KOPT-K1 (cell line): Measurements from ENCODE around the gene ZNF697.

Source experiments
- H3K27ac ChIP-seq: fragments of 200-600 bp; sonication (generic); 2 replicates; pipeline ENCODE4 v1.5.1; 2016; ENCODE audit warnings: antibody characterized with exemption, mild to moderate bottlenecking, low read depth, low read length; ENCODE audit not compliant: poor library complexity, severe bottlenecking
- H3K36me3 ChIP-seq: fragments of 200-600 bp; sonication (generic); 2 replicates; pipeline ENCODE4 v1.5.1; 2017; ENCODE audit warnings: antibody characterized with exemption, mild to moderate bottlenecking, low read length, moderate library complexity; ENCODE audit not compliant: insufficient read depth
- H3K9me3 ChIP-seq: fragments of 200-600 bp; sonication (generic); 2 replicates; pipeline ENCODE4 v1.5.1; 2017; ENCODE audit warnings: antibody characterized with exemption, low read length, mild to moderate bottlenecking; ENCODE audit not compliant: insufficient read depth, poor library complexity, severe bottlenecking

The ZNF697 gene

DNA sequence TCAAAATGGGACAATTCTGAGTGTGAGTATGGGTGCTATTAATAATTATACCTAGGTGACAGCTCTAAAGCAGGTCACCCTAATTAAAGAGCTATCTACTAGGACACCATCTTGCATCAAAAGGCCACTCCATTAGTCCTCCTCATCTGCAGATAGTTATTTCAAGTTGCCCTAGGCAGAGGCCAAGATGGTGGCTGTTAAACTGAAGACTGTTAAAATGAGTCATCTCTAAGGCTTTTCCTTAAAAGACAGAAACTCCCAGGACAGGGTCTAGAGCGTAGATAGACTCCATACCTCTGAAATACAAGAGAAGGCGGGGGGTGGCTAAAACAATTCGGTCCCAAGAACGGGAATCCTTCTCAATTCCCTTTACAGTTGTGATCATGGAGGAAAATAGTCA lies 4.5 kb upstream of the ZNF697 start:
- H3K27ac ChIP-seq: no peak overlapping the region
- no peaks in the 10 kb centered on the region for H3K36me3 ChIP-seq
- H3K9me3 ChIP-seq: no peaks in the 10 kb centered on the region

DNA sequence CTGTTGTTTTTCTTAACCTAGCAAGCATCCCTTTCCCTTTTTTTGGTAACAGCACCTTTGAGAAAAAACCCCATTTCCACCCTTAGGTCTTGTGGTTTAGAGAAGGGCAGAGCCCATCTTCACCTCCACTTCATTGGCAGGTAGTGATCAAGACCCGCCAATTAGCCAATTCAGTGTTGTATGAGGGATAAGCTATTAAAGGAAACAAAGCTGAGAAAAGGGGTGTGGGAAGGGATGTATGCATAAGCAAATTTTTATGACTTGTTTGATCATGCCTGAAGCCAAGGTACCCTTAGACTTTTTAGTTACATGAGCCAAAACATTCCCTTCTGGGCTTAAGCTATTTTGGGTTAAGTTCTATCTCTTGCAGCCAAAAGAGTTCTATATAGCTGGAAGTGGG lies 3.6 kb upstream of the ZNF697 start:
- H3K36me3 ChIP-seq: no peaks in the 10 kb centered on the region
- H3K9me3 ChIP-seq: no peaks in the 10 kb centered on the region
- no peak overlapping the region for H3K27ac ChIP-seq

DNA sequence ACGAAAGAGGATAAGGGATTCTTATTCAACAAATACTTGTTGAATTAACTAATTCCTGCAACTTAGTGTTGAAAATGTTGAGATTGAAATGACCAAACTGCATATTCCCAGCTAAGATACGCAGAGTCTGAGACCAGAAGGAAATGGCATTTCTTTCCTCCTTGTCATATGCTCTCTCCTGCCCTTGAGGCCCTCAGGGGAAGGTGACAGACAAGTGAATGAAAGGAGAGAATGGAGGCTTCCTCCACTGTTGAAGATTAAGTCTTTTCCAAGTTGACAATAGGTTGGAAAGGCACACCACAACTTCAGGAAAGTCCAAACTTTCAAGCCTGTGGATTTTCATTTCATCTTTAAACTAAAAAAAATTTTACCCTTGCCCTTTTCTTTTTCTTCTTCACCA lies 3.1 kb upstream of the ZNF697 start:
- Histone ChIP-seq H3K27ac (no peak overlapping the region), H3K36me3 (no peaks in the 10 kb centered on the region), H3K9me3 (no peaks in the 10 kb centered on the region)

- no peaks in the 10 kb centered on the region for H3K9me3 ChIP-seq
- H3K27ac ChIP-seq: no peak overlapping the region
These were observed 546 bp upstream of the ZNF697 start for GRCh38 chr1:119648620-119649004.

DNA sequence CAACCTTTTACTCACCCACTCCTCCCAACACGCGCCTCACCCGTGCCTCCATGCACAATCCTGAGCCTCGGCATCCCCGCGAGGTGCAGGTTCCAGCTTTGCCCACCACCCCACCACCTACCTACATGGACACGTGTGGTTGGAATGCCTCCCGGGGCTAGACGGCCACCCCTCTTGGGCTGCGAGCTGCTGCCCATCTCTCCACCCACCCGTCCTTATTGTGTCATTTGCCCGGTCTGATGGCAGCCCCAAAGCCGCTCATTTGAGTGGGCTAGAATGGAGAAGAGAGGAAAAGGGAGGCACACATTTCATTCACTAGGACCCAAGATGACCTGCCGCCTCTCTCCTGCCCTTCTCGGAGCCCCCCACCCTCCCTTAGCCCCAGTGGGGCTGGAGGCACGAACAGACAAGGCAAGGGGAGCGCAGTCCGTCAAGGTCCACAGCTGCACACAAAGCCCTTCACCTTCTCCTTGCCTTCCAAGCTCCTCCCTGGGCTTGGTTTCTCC lies 785 bp downstream of the ZNF697 start:
- no peaks in the 10 kb centered on the region for H3K9me3 ChIP-seq
- no peaks in the 10 kb centered on the region for H3K36me3 ChIP-seq
- no peak overlapping the region for H3K27ac ChIP-seq

More at GRCh38 chr1:119648620-119649004, 546 bp upstream of the ZNF697 start:
- H3K36me3 ChIP-seq: no peaks in the 10 kb centered on the region

DNA sequence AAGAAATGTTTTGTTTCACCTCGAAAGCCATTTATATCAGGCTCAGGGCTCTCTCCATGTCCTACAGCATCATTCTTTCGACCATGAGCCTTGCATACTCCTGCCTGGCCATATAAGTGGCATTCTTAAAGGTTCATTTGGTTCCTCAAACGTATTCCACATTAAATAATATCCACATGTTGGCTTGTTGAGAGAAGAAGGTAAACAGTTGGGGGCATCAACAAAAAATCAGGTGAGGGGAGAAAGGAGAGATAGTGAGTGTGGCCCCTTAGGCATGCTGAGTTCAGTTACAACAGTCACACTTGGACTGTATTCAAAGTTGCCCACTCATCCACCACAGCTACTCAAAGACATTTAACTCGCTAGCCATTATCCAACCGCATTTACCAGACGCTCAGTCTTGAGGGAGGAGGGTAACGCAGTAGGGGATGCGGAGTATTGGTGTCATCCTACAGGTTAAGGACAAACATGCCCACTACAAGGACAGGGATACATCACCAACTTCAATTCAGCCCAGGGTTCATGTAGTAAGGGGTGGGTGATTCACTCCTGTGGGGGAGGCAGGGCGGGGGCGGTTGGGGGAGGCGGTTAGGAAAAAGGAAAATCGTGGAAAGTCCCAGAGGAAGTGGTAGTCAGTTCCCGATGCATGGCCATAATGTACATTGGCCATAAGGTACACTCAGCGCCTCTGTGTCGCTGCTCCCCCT lies 1.4 kb downstream of the ZNF697 start:
- Histone ChIP-seq H3K27ac (no peak overlapping the region), H3K36me3 (no peaks in the 10 kb centered on the region), H3K9me3 (peaks cover 3% of the 10 kb centered on the region)

DNA sequence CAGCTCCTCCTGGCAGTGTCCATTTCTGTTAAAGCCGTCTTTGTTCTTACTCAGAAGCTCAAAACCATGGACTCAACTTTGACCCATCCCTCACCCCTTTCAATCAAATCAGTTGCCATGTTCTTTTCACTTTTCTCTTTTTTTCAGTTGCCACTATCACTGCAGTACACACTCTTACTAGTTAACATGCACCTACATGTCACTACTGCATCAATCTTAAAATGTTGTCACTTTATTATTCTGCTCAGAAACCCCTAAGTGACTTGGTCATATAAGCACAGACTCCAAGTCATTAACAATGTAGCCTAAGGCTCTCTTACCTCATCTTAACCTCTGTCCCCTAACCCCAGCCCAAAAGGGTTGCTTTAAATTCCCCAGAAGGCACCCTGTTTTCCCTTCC lies 9.0 kb downstream of the ZNF697 start:
- H3K9me3 ChIP-seq: peaks cover 5% of the 10 kb centered on the region
- no peaks in the 10 kb centered on the region for H3K36me3 ChIP-seq
- H3K27ac ChIP-seq: no peak overlapping the region

GRCh38 chr1:119637710-119638109 lies 10.4 kb downstream of the ZNF697 start:
- Histone ChIP-seq H3K27ac (no peak overlapping the region), H3K9me3 (peaks cover 5% of the 10 kb centered on the region), H3K36me3 (no peaks in the 10 kb centered on the region)

GRCh38 chr1:119636491-119637089 lies 11.5 kb downstream of the ZNF697 start:
- Histone ChIP-seq H3K9me3 (peaks cover under 1% of the 10 kb centered on the region), H3K27ac (no peak overlapping the region)

DNA sequence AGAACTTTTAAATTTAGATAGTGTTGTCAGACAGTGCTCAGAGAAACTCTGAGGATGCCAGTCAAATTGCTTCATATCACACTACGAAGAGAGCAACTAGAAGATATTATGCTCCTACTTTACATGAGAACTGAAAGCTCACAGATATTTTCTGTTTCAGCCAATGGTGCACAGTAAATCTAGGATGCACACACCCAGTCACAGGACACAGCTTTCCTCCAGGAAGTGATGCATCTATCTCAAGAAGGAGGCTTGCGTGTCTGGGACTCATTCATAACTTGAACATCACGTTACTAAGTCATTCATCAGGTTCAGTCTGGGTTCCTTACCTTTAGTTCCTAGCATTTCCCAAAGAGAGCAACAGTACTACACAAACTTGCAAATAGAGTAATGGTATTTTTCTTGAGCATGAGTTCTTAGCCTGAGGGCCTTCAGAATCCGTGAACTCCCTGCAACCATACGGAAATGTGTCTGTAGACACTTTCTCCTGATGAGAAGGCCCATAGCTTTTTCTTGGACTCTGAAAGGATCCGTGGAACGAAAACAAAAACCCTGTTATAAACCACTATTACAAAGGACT lies 12.2 kb downstream of the ZNF697 start:
- H3K36me3 ChIP-seq: no peaks in the 10 kb centered on the region
- H3K9me3 ChIP-seq: no peaks in the 10 kb centered on the region

More at GRCh38 chr1:119636491-119637089, 11.5 kb downstream of the ZNF697 start:
- H3K36me3 ChIP-seq: no peaks in the 10 kb centered on the region

GRCh38 chr1:119634016-119634415 lies 14.1 kb downstream of the ZNF697 start:
- Histone ChIP-seq H3K36me3 (no peaks in the 10 kb centered on the region), H3K9me3 (no peaks in the 10 kb centered on the region), H3K27ac (no peak overlapping the region)

More for the DNA sequence above, 12.2 kb downstream of the ZNF697 start:
- no peak overlapping the region for H3K27ac ChIP-seq

GRCh38 chr1:119633575-119633974 lies 14.5 kb downstream of the ZNF697 start:
- no peaks in the 10 kb centered on the region for H3K36me3 ChIP-seq
- H3K9me3 ChIP-seq: no peaks in the 10 kb centered on the region
- no peak overlapping the region for H3K27ac ChIP-seq

GRCh38 chr1:119632841-119633240 lies 15.2 kb downstream of the ZNF697 start:
- Histone ChIP-seq H3K27ac (no peak overlapping the region), H3K9me3 (no peaks in the 10 kb centered on the region), H3K36me3 (no peaks in the 10 kb centered on the region)

DNA sequence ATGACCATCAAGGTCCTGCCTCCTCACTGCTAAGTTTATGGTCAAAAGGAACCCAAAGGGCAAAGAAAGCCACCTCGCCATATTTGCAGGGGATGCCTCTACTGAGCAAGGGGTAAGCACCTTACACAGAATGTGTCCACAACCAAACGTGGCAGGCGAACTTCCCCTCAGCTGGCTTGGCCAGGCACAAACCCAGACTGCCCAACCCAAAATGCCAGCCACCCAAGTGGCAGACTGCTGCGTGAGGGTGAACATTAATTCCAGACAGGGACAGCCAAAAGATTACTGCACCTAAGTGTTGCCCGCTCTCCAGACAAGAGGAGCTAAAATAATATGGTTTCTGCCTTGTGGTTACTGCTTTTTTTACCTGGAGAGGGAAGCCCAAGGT lies 16.0 kb downstream of the ZNF697 start:
- H3K27ac ChIP-seq: no peak overlapping the region
- H3K36me3 ChIP-seq: no peaks in the 10 kb centered on the region
- no peaks in the 10 kb centered on the region for H3K9me3 ChIP-seq

DNA sequence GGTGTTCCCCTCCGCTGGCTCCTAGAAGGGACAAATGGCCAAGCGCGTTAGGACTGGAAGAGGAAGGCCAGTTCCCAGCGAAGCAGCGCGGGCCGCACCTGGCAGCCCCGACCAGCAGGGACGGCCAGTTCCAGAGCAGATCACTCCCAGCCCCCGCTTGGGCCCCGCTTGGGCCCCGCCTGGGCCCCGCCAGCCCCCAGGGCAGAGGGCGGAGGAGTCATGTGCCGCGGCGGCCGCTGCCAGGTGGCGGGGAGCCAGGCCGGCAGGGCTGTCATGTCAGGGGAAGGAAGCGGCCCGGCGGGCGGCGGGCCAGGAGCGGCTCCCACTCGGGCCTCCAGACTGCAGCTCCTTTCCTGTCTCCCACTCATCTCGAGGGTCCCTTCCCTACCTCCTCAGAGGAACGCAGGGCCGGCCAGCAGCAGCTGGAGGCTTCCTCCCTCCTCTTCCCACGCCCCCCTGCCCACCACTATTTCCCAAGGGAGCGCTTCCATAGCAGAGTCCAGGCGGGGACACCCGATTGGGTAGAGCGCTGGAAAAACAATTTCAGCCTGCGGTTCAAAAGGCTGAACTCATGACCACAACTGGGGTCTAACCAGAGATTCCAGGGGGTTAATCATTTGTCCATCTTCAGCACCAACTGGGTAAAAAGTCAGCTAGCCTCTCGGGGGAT lies 16.5 kb downstream of the ZNF697 start:
- no peaks in the 10 kb centered on the region for H3K9me3 ChIP-seq
- no peaks in the 10 kb centered on the region for H3K36me3 ChIP-seq
- no peak overlapping the region for H3K27ac ChIP-seq
